Lung (tissue), 12 donors: ENCODE data around the gene AIF1. TPM values are rescaled to one million over a fixed set of nuclear protein-coding genes. Genes with fewer than 3 reads are reported as not detected.

Experiments used
- ATAC-seq: fragments of 200-7000 bp; cut with Tn5 transposase; one replicate; pipeline ENCODE4 v1.9.1; 2020; ENCODE audit warnings: moderate number of reproducible peaks; ENCODE audit not compliant: insufficient read depth, low FRiP score
- DNase-seq, 3 donors: peaks; one replicate each; pipeline ENCODE4 v3.0.0-alpha.2; 2013 to 2017
- H3K27ac ChIP-seq, 2 donors: one replicate each; pipeline ENCODE4 v1.5.1; 2013; ENCODE audit warnings: mild to moderate bottlenecking in 2 of 2, moderate library complexity in 2 of 2, control low read depth in 1 of 2, inconsistent platforms in 1 of 2, low read depth in 1 of 2, low read length in 1 of 2
- H3K27me3 ChIP-seq, 3 donors: one replicate each; pipeline ENCODE4 v1.5.1; 2013; ENCODE audit warnings: low read length in 2 of 3; ENCODE audit not compliant: control insufficient read depth in 3 of 3, insufficient read depth in 3 of 3
- H3K36me3 ChIP-seq, 4 donors: one replicate each; pipeline ENCODE4 v1.5.1; 2013; ENCODE audit warnings: low read length in 4 of 4, mild to moderate bottlenecking in 1 of 4, moderate library complexity in 1 of 4; ENCODE audit not compliant: control insufficient read depth in 4 of 4, insufficient read depth in 4 of 4
- H3K4me1 ChIP-seq, 5 donors: one replicate each; pipeline ENCODE4 v1.5.1; 2013; ENCODE audit warnings: low read length in 5 of 5, mild to moderate bottlenecking in 2 of 5, moderate library complexity in 1 of 5; ENCODE audit not compliant: control insufficient read depth in 5 of 5, insufficient read depth in 5 of 5
- H3K4me3 ChIP-seq: one replicate; pipeline ENCODE4 v1.5.1; 2013; ENCODE audit warnings: mild to moderate bottlenecking, control low read depth, moderate library complexity
- H3K9ac ChIP-seq, 2 donors: one replicate each; pipeline ENCODE4 v1.5.1; 2013; ENCODE audit warnings: low read length in 2 of 2, control low read depth in 1 of 2; ENCODE audit not compliant: insufficient read depth in 1 of 2
- H3K9me3 ChIP-seq, 4 donors: one replicate each; pipeline ENCODE4 v1.5.1; 2013; ENCODE audit warnings: low read length in 3 of 4, mild to moderate bottlenecking in 1 of 4, moderate library complexity in 1 of 4; ENCODE audit not compliant: control insufficient read depth in 4 of 4, insufficient read depth in 3 of 4
- CTCF ChIP-seq: IDR thresholded peaks from 2 replicates; pipeline ENCODE4 v1.5.1; 2012; ENCODE audit warnings: mild to moderate bottlenecking; ENCODE audit errors: control extremely low read depth, extremely low read depth
- WGBS, 2 donors: extraction: QIAGEN DNeasy Blood & Tissue Kit; methylation state at CpG; one replicate each; pipeline ENCODE4 v1.1.7; 2013; 5-methylcytosine and 5-hydroxymethylcytosine counted together
- polyA plus RNA-seq, 2 donors: library from polyadenylated mRNA; stranded (reverse); fragments of 200-250 nt; gene quantifications; one replicate each; pipeline ENCODE4 v1.2.1, GENCODE V29; 2013
- total RNA-seq, 2 donors: library from RNA; depleted of rRNA in 1 of 2; stranded (reverse); fragments of >200 nt in 1 of 2; gene quantifications; one replicate each; pipeline ENCODE4 v1.2.1, GENCODE V29; 2014 to 2021
- donor health status: control.
- donor health status: control.
- donor health status: Bipolar disorder and iron deficiency.
- donor health status: healthy.
- donor health status: DM: yes; HTN: yes; CAD: no.

Gene AIF1
- total and polyA plus RNA-seq, 4 donors, result 38.7 to 345 (median 88.0) TPM

GRCh38 chr6:31640612-31641011, 25.6 kb downstream of the AIF1 start:
- H3K9me3 ChIP-seq, result no peaks in the 10 kb centered on the region
- H3K4me3 ChIP-seq, result no peak overlapping the region
- H3K27ac ChIP-seq, result no peak overlapping the region
- DNase-seq (no peak), ATAC-seq (no peak)
- no peaks in the 10 kb centered on the region for H3K4me1 ChIP-seq
- no peaks in the 10 kb centered on the region for H3K27me3 ChIP-seq
- H3K9ac ChIP-seq, result no peak overlapping the region
- peaks cover 41 to 76% (median 63%) of the 10 kb centered on the region in 4 donors for H3K36me3 ChIP-seq
- WGBS, 2 donors, result 90 to 94% methylated on average over 6 of the region's 6 CpGs
- TF ChIP-seq CTCF, result no peak

GRCh38 chr6:31641370-31641769, 26.3 kb downstream of the AIF1 start:
- Histone ChIP-seq H3K27ac (no peak overlapping the region), H3K4me1 (no peaks in the 10 kb centered on the region), H3K27me3 (no peaks in the 10 kb centered on the region), H3K9ac (no peak overlapping the region), H3K36me3 (peaks cover 43 to 73% (median 60%) of the 10 kb centered on the region in 4 donors), H3K4me3 (no peak overlapping the region), H3K9me3 (no peaks in the 10 kb centered on the region)
- DNase-seq (no peak), ATAC-seq (no peak)
- TF ChIP-seq CTCF, result no peak
- WGBS, 2 donors, result 87 to 93% methylated on average over 4 of the region's 4 CpGs

- TF ChIP-seq CTCF, result no peak
- peaks cover 46 to 71% (median 56%) of the 10 kb centered on the region in 4 donors for H3K36me3 ChIP-seq
Measured at GRCh38 chr6:31642798-31643570, 27.9 kb downstream of the AIF1 start.

More at GRCh38 chr6:31642798-31643570, 27.9 kb downstream of the AIF1 start:
- no peaks in the 10 kb centered on the region for H3K27me3 ChIP-seq
- no peaks in the 10 kb centered on the region for H3K9me3 ChIP-seq
- H3K4me3 ChIP-seq, result no peak overlapping the region
- DNase-seq (no peak), ATAC-seq (no peak)
- H3K27ac ChIP-seq, result no peak overlapping the region
- WGBS, 2 donors, result 89 to 96% methylated on average over 6 of the region's 6 CpGs
- H3K4me1 ChIP-seq, result no peaks in the 10 kb centered on the region
- H3K9ac ChIP-seq, result no peak overlapping the region
